Stimulated activated CD4-positive, alpha-beta T cell treated with anti-CD3 and anti-CD28 coated beads, Interleukin-12 subunit alpha, Interleukin-12 subunit beta, amount 100 ng/mL, for 48 hours (primary cell): ENCODE results near the gene DRC7.
A peak's percentile ranks its signal among the peaks of the same experiment; 100 is the strongest.
"Not testable (repeated sequence)": the region's sequence is repeated elsewhere in the genome, so short reads cannot be mapped to it uniquely, and the experiment has no call there.

ENCODE experiments used
- DNase-seq, 3 donors: peaks; one replicate each; pipeline ENCODE4 v3.0.0-alpha.2; 2020; ENCODE audit warnings: low read depth in 2 of 3, low spot score in 1 of 3

DRC7 gene

DNA sequence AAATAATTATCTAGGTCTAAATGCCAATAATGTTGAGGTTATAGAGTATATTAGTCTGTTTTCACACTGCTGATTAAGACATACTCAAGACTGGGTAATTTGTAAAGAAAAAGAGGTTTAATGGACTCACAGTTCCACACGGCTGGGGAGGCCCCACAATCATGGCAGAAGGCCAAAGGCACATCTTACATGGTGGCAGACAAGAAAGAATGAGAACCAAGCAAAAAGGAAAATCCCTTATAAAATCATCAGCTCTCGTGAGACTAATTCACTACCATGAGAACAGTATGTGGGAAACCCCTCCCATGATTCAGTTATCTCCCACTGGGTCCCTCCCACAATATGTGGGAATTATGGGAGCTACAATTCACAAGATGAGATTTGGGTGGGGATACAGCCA is 38.1 kb downstream of the DRC7 start:
- no peak for DNase-seq

DNA sequence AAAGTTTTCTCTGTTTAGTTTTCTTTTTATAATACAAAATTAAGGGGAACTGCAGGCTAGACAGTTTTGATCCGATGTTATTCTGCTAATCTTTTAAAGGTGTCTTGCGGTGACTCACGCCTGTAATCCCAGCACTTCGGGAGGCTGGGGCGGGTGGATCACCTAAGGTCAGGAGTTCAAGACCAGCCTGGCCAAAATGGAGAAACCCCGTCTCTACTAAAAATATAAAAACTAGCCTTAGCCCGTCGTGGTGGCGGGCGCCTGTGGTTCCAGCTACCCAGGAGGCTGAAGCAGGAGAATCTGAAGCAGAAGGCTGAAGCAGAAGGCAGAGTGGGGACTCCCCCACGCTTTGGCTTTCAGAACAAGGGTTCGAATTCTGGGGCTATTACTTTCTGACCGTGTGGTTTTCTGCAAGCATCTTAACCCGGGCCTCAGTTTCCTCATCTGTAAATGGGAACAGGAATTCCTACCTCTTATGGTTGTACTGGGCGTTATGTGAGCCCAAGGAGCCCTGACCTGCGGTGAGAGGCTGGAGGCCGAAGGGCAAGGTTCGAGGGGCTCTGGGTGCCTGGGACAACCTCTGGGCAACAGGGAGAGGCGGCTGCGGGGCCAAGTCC is 39.8 kb downstream of the DRC7 start:
- no peak for DNase-seq

DNA sequence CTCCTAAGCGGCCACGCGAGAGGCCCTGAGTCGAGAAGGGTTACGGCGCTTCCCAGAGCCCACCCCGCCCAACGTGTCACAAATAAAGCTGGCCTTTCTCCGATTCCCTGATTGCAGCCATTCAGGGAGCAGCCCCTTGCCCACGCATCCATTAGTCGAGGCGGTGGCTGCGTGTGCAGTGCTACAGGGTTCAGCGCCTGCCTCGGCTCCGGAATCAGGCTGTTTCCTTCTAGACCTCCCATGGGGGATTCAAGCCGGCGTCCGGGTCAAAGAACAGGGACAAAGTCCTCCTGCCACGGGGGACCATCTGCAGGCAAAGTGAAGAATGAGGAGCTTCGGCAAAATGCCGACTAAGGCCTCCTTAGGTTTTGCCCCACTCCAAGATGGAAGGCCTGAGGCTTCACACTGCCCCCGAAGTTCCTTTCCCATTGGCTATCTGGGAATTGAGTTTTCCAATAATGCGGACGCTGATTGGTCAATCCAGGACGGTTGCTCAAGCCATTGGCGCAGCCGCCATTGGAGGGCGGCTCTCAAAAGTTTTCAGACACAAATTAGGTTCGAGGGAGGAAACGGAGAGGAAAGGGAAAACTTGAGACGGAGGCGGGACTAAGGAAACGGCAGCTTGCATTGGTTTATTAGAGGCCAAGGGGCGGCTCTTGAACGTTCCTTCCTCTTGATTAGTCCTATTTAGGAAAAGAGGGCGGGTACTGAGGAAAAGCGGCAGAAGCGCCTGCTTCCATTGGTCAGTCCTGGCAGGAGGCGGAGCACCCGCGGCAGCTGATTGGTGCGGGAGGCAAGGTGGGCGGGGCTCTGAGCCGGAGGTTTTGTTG is 40.5 kb downstream of the DRC7 start:
- DNase-seq: peak; percentile 95 to 97 (median 96)

DNA sequence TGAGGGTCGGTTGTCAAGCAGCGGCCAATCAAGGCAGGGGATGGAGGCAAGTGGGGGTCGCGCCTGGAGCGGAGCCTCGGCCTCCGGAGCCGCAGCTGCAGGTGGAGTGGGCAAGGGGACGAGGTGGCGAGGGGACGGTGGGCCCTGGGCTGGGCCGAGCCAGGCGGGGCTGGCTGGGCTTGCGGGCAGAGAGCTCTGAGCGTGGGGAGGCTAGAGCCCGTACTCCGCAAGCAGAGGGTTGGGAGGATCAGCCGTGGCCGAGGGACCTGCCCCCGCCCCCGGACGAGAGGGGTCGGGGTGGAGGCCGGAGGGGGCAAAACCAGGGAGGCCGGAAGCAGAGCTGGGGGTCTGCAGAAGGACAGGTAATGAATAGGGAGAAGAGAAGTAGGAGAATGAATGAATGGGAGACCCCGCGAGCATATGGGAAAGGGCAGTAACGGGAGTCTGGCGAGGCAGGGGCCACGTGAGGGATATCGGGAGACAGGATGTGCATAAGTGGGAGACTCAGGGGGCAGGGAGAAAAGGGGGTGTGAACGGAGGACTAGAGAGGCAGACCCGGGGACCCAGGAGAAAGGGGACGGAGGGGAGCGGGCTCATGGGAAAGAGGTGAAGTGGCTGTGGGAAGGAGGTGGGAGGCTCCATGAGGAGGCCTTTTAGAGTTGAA is 41.3 kb downstream of the DRC7 start, which contains the start of gene KATNB1:
KATNB1 (plus strand) TSS at position 16 of the 664 bp plus-strand sequence. CDS start 1,474 bp downstream, outside the sequence.
- DNase-seq: no peak

- peak in 1 of 3 donors; percentile 37 for DNase-seq
Measured at GRCh38 chr16:57736419-57737351, 42.1 kb downstream of the DRC7 start.

GRCh38 chr16:57738844-57739243 is 44.2 kb downstream of the DRC7 start:
- DNase-seq: no peak

DNA sequence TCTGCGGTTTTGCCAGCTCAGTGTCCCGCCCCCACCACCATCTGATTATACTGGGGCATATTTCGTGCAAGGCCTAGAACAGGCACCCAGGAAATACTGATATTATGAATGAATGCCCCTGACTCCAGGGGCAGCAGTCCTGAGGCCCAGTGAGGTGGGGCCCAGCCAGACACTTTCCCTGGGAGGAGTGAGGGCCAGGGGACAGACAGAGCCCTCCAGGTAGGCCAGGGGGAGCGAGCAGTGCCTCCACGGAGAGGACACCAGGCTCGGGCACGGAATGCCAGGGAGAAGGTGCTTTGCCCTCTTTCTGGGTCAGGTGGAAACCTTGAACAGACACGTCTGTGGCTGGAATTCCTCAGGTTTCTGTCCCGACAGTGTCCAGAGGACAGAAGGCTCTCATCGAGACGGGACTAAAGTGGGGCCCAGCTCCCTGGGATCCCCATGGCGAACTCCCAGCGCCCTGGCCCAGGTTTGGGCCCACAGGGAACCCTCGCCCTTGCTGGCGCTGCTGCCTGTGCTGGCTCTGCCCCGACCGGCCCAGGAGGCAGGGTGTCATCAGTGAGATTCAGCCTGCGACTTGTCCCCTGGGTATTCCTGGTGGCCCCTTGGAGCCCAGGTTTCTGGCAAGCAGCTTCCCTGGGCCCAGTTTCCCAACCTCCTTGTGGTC is 45.3 kb downstream of the DRC7 start:
- DNase-seq: no peak

DNA sequence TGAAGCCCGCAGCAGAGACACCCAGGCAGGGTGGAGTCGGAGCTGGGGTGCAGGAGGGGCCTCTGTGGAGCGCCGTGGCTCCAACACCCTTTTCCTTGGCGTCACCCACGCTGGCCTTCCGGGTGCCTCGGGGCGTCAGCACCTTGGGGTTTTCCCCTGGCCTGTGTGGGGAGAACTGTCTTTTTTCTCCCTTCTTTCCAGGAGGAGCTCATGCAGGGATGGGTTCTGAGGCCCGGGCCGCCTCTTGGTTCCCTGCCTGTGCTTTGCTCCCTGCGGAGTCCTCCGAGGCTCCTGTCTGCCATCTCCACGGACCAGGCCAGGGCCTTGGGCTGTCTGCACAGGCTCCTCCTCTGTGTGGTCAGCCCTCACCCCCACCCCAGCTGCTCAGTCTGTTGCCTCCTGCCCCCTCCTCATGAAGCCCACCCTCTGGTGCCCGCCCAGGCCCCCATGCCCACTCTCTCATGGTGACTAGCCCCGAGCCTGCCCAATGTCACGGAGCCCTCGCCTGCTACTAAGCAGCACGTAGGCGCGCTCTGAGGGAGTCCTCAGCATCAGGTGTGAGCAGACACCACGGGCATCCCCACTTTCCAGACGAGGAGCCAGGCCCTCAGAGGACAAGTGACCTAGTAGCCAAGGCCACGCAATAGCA is 45.9 kb downstream of the DRC7 start:
- DNase-seq: no peak

DNA sequence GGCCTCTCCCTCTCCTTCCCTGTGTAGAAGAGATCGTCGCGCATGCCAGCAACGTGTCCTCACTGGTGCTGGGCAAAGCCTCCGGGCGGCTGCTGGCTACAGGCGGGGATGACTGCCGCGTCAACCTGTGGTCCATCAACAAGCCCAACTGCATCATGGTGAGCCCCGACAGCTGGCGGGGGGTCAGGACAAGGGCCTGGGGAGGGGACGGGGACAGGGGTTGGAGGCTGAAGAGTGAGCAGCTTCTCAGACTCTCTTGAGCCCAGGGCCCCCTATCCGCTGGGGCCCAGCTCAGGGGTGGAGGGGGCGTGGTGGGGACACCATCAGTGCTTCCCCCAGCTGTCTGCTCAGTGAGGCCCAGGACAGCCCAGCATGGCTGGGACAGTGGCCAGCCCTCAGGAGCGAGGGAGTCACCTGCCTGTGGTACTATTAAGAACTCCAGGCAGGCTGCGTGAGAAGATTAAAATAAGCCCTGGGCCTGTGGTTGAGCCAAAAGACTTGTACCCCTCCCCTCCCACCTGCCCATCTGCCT is 47.1 kb downstream of the DRC7 start:
- no peak for DNase-seq

GRCh38 chr16:57742543-57742942 is 47.9 kb downstream of the DRC7 start:
- no peak for DNase-seq

GRCh38 chr16:57743458-57743857 is 48.9 kb downstream of the DRC7 start:
- DNase-seq: no peak

DNA sequence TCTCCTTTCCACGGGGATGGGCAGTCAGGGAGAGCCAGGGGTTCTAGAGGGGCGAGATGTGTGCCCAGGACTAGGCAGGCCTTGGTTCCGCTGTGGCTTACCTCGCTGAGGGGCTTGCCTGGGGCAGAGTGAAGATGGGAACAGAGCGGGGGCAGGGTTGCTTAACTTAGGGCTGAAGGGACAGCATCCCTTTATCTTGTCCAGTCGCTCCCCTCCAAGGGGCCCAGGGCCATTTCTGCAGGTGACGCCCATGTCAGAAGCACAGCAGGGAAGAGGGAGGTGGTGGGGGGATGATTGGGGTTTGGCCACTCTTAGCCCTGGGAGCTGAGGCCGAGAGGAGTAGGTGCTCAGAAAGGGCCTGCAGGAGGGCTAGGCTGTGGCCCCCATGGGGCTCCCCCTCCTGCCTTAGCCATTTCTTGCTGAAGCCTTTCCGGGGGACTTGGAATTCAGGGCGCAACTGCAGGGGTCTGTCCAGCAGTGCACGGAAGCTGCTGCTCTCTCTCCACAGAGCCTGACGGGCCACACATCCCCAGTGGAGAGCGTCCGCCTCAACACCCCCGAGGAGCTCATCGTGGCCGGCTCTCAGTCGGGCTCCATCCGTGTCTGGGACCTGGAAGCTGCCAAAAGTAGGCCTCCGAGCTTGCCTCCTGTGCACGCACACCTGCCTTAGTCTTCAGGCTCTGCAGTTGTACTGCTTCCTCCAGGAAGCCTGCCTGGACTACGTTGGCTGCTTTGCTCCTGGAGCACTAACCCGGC is 49.5 kb downstream of the DRC7 start:
- DNase-seq: no peak

DNA sequence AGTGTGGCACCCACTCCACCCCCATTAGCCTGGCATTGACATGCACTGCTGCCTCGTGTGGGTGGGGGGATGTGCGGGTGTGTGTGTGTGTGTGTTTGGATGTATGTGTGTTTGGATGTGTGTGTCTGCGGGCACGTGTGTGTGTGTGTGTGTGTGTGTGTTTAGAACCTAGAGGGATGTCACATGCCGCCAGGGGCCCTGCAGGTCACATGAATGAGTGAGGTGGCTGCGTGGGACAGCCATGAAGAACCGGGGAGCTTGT is 50.0 kb downstream of the DRC7 start:
- no peak for DNase-seq

GRCh38 chr16:57745768-57746167 is 51.2 kb downstream of the DRC7 start:
- DNase-seq: no peak

GRCh38 chr16:57746316-57746715 is 51.7 kb downstream of the DRC7 start:
- DNase-seq: not testable (repeated sequence)

DNA sequence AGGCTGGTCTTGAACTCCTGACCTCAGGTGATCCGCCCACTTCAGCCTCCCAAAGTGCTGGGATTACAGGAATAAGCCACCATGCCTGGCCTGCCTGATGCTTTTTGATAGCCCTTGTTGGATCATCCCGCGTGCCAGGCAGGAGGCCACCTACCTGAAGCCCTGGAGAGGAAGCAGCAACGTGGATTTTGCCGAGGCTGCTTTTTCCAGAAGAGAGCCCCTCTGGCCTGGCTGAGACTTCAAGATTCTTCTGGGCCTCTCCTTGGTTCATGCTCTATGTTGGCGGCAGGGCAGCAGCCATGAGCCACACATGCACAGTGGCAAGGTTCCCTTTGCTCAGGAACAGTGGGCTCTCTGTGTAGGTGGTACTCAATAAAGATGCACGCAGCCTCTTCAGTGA is 52.5 kb downstream of the DRC7 start:
- DNase-seq: no peak

DNA sequence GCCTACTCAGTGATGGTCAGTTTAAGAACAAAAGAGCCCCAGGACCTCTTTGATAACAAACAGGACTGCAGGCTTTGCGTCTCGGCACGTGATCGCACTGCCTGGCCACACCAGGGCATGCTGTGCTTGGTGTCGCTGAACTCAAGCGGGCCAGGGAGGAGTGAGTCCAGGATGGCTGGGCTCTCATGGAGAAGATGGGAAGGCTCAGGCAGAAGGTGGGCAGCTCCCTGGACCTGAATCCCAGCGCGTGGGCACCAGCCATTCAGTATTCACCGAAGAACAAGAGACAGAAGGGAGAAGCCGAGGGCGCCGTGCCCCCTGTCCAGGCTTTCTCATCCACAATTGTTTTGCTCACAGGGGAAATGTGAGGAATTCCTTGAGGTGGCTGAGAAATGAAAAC is 52.9 kb downstream of the DRC7 start:
- no peak for DNase-seq

DNA sequence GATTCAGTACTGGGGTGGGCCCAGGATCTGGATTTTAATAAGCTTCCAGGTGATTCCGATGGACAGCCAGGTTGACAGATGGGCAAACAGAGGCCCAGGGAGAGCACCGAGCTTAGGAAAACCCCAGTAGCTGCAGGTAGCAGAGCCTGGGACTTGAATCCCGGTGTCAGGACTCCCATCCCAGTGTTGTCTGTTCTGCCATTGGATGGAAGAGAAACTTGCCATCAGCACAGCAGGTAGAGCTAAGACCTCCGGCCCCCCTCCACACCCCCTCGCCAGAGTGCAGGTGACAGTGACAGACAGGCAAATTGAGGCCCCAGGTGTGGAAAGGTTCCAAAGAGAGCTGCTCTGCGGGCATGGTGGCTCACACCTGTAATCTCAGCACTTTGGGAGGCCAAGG is 53.4 kb downstream of the DRC7 start:
- no peak for DNase-seq

DNA sequence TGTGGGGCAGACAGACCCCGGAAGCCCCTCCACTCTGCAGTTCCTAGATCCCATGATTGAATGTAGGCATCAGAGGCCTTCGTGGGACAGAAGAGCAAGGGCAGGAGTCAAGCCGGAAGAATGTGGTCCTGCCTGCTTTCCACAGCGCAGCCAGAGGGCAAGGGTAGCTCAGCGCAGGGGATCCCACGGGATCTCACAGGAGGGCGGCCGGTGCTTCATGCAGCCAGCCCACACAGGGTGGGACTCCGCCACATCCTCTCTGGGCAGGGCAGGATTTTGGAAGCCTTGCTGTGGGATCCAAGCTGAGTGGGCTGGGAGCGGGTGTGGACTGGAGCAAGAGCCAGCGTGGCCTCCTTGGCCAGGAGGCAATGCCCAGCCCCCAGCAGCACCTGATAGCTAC is 54.0 kb downstream of the DRC7 start:
- no peak for DNase-seq
